ENCODE measurements around the gene VKORC1L1.
"Not testable (repeated sequence)": the region's sequence is repeated elsewhere in the genome, so short reads cannot be mapped to it uniquely, and the experiment has no call there.

VKORC1L1 gene

DNA sequence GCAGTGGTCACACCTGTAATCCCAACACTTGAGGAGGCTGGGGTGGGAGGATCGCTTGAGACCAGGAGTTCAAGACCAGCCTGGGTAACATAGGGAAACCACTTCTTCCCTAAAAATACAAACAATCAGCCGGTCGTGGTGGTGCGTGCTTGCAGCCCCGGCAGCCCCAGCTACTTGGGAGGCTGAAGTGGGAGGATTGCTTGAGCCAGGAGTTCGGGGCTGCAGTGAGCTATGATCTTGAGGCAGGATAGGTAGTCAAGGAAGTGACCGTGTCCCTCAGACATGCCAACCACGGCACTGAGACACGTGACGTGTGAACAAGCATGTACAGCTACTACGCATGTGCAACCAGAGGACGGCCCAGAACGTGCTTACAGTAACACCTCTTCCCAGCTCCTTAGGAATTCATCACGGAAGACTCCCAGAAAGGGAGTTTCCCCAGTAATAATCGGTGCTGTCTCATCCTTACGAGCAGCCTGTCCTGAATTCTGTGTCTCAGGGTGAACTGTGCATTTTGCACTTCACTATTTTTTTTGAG lies 103.9 kb downstream of the VKORC1L1 start:
- DNase-seq (ENCODE audit: low read depth in 2 of 2): no peak

DNA sequence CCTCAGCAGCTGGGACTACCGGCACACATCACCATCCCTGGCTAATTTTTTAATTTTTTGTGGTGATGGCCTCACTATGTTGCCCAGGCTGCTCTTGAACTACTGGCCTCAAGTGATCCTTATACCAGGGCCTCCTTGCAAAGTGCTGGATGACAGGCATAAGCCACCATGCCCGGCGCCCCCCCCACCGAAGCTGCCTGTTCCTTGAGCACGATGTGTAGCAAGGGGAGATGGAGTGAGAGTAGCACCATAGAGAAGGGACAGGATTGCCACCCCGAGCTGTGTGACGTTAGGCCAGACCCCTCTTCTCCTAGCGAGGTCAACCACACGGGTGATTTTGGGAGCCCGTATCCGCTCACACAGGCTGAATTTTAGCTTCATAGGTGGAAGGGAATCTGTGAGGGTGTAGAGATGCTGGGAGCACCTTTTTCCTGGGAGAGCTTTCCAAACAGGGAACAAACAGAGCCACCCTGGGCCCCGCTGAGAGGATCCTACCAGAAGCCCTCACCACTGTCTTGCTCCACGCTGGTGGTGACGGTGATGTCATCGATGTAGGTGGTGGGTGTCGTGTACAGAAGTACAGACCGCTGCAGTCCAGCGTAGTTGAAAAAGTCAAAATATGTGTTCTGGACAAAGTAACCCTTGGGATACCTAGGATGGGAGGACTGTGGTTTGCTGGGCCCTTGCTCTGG lies 106.2 kb downstream of the VKORC1L1 start:
- no peak for DNase-seq (ENCODE audit: low read depth in 2 of 2)

DNA sequence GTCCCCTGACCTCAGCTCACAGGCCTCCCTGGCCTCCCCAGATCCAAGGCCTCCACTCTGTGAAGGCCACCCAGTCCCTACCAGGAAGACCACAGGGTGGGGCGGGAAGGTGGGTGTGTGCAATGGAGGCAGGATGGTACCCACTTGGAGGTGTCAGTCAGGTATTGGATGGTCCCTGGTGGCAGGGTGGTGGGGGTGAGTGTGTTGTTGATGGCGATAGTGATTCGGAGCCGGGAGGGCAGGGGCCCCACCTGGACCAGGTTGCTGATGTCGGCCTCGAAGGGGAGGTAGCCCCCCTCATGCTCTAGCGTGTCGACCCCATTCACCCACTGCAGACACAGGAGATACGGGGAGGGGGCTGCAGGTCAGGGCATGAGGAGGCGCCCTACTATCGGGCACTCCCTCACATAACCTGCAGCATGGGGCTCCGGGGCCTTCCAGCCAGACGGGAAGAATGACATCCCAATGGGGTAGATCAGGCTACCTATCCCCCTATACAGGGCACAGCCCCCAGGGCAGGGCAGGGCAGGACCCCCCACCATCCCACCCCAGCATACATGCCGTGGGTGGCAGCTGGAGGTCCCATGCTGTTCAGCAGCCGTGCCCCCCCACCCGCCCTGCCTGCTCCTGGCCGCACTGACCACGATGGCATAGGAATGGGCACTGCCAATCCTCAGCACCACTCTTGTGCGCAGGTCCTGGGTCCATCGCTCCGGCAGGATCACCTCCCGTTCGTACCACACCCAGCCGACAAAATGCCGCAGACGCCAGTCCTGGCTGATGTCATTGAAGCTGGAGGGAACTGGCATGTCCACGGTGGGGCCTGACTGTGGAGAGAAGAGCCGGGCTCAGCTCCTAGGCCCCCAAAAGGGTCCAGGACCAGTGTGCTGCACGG lies 107.0 kb downstream of the VKORC1L1 start:
- no peak for DNase-seq (ENCODE audit: low read depth in 2 of 2)

DNA sequence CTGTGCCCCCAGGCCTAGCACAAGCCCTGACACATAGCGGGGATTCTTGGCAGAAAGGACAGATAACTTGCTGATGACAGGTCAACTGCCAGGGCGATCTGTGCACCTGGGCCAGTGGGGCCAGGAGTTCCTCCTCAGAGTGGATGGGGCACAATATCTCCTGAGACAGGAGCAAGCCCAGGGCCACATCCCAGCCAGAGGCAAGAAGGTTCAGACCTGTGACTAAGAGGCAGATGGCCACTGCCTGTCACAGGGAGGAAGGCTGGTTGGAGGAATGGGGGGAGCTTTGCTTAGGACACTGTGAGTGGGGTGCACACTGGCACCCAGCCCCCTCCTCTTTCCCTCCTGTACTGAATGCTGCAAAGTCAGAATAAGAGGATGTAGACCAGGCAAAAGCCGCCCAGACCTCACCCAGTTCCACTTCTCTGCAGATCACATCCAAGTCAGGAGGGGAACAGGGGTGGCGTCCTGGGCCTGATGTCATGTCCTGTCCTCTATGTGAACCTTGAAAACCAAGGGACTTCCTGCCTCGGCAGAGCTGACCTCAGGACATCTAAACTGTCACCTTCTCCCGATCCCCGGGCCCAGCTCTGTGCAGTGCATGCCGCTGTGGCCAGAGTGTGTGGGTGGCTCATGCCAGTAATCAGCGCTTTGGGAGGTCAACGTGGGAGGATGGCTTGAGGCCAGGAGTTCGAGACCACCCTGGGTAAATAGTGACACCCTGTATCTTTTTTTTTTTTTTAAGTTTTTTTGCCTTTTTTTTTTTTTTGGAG lies 107.8 kb downstream of the VKORC1L1 start:
- no peak for DNase-seq (ENCODE audit: low read depth in 2 of 2)

DNA sequence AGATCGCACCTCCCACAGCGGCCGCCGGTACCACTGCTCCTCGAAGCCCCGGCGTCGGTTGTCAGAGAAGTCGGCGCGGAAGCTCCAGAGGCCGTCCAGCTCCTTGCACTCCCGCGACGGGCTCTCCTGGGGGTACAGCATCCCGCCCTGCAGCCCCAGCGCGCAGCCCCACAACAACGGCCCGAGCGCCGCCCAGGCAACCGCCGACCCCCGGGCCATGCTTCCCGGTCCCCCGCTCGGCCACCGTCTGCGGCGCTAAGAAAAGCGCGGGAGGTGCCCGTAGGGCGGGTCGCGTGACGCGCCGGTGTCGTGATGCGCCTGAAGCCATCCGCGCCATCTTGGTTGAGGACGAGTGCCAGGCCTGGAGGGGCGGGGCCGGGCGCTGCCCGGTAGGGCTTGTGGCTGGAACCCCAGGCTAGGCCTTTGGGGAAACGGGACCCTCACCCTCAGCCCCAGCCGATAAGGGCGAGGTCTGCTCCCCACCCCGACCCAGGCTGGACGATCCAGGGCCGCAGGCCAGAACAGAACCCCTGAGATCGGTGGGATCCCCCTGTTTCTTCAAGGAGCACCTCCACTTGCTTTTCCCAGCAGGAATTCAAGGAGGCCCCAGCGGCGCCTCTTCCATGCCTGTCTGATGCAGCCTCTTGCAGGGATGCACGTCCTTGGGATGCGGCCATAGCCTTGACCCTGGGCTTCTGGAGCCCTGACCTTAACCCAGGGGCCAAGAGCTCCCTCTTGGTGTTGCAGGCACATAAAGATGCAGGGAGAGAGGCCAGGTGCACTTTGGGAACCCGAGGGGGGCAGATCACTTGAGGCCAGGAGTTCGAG lies 109.3 kb downstream of the VKORC1L1 start, which contains the start of gene GUSB:
Gene GUSB, minus strand, starts transcription at position 249 of the 828 bp plus-strand sequence. Its CDS starts 30 bp downstream, at position 219.
- peak; percentile 71 to 73 for DNase-seq (ENCODE audit: low read depth in 2 of 2)

DNA sequence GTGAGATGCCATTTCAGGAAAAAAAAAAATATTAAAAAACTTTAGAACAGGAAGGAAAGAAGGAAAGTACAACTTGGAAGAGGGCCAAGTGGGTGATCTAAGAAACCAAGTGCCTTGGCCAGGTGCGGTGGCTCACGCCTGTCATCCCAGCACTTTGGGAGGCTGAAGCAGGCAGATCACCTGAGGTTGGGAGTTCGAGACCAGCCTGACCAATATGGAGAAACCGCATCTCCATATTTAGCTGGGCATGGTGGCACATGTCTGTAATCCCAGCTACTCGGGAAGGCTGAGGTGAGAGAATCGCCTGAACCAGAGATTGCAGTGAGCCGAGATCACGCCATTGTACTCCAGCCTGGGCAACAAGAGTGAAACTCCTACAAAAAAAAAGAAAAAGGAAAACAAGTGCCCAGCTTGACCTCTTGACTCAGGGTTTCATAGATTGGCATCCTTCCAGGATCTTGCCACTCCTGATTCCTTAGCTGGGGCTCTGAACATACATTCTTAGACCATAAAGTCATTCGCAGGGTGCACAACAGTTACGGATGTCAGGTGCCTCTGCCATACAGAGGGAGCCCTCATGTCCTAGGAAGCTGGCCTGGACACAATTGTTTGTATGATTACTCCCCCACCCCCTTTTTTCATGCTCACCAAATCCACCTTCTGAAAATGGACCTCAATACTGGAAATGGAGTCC lies 111.2 kb downstream of the VKORC1L1 start:
- no peak for DNase-seq (ENCODE audit: low read depth in 2 of 2)

DNA sequence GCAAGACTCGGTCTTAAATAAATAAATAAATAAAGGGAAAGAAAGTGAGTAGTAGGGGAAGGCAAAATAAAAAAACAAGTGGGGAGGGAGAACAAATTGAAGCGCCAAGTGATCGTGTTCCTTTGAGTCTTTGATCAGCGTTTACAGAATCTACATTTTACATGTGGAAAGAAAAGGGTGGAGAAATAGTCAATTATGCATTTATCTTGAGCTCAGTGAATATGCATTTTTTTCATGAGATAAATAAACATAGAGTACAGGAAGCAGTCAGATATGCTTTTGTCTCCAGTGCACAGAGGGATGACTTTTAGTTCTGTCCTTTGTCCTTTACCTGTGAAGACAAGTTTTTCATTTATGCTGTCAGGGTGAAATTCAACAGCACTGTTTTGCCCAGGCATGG lies 115.2 kb downstream of the VKORC1L1 start:
- no peak for DNase-seq (ENCODE audit: low read depth in 2 of 2)

DNA sequence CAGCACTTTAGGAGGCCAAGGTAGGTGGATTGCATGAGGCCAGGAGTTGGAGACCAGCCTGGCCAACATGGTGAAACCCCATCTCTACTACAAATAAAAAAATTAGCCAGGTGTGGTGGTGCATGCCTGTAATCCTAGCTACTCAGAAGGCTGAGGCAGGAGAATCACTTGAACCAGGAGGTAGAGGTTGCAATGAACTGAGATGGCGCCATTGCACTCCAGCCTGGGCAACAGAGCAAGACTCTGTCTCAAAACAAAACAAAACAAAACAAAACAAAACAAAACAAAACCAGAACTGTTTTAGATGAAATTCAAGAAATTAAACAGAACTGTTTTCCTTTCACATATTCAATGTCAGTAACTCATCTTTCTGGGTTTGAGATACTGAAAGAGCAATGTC lies 115.6 kb downstream of the VKORC1L1 start:
- not testable (repeated sequence) for DNase-seq (ENCODE audit: low read depth in 2 of 2)

DNA sequence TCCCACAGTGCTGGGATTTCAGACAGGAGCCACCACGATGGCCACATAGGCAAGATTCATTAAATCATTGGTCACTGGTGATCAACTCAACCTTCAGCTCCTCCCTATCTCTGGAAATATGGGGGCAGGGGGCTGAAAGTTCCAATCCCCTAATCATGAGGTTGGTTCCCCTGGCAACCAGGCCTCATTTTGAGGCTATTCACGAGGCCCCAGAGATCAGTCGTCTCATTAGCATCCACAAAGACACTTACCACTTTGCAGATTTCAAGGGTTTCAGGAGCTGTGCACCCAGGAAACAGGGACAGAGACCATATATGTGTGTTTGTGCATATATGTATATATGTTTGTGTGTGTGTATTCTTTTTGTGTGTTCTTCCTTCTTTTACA lies 116.8 kb downstream of the VKORC1L1 start:
- no peak for DNase-seq (ENCODE audit: low read depth in 2 of 2)

DNA sequence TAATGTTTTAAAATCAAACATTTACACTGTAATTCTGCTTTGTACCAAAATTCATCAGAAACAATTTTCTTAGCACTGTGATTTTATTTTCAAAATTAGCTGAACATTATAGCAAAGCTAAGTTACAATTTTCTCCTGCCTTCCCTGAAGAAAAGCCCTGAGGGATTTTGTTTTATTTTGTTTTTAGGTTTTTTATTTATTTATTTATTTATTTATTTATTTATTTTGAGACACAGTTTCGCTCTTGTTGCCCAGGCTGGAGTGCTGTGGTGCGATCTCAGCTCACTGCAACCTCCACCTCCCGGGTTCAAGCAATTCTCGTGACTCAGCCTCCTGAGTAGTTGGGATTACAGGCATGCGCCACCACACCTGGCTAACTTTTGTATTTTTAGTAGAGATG lies 119.0 kb downstream of the VKORC1L1 start:
- not testable (repeated sequence) for DNase-seq (ENCODE audit: low read depth in 2 of 2)

DNA sequence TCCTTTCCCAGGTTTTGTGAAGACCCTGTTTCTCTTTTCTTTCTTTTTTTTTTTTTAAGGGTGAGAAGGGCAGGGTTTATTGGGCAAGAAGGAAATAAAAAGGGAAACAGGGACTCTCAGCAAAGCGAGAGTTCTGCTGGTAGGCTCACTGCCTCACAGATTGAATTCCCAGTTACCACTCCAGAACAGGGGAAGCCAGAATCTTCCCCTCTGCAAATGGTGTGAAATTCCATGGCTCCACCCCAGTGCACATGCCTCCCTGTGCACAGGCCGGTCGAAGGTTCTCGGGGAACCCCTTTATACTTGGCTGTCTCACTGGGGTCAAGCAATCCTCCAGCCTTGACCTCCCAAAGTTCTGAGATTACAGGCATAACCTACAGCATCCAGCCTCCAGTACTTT lies 119.7 kb downstream of the VKORC1L1 start:
- DNase-seq (ENCODE audit: low read depth in 2 of 2): no peak

DNA sequence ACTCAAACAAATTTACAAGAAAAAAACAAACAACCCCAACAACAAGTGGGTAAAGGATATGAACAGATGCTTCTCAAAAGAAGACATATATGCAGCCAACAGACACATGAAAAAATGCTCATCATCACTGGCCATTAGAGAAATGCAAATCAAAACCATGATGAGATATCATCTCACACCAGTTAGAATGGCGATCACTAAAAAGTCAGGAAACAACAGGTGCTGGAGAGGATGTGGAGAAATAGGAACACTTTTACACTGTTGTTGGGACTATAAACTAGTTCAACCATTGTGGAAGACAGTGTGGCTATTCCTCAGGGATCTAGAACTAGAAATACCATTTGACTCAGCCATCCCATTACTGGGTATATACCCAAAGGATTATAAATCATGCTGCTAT lies 122.1 kb downstream of the VKORC1L1 start:
- DNase-seq (ENCODE audit: low read depth in 2 of 2): not testable (repeated sequence)

DNA sequence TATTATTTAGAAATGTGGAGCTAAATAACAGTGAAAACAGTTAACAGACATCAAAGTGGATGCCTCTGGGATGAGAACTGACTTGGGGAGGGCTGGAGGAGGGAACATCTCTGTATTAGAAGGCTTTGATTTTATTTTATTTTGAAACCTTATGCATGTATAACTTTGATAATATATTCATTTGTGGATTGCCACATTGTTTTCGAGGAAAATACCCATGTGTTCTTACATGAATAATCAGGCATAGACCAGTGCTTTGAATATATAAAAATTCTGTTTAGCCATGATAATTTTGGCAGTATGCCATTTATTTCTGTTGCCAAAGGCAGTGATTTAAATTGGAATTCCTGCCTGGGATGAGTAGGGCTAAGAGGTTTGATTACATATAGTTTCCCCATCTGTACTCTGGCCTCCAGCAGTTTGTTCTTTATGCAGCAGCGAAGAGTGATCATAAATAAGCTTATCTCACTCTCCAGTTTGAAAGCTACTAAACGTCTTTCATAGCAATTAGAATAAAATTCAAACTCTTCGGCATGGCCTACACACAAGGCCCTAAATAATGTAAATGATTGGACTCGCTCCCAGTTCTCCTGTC lies 128.0 kb downstream of the VKORC1L1 start:
- not testable (repeated sequence) for DNase-seq (ENCODE audit: low read depth in 2 of 2)

DNA sequence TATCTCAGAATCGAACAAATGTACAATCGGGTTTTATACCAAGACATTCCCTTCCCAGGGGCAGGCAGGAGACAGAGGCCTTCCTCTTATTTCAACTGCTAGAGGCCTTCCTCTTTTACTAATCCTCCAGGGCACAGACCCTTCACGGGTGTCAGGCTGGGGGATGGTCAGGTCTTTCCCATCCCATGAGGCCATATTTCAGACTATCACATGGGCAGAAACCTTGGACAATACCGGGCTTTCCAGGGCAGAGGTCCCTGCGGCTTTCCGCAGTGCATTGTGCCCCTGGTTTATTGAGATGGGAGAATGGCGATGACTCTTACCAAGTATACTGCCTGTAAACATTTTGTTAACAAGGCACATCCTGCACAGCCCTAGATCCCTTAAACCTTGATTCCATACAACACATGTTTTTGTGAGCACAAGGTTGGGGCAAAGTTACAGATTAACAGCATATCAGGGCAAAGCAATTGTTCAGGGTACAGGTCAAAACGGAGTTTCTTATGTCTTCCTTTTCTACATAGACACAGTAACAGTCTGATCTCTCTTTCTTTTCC lies 132.3 kb downstream of the VKORC1L1 start:
- not testable (repeated sequence) for DNase-seq (ENCODE audit: low read depth in 2 of 2)

DNA sequence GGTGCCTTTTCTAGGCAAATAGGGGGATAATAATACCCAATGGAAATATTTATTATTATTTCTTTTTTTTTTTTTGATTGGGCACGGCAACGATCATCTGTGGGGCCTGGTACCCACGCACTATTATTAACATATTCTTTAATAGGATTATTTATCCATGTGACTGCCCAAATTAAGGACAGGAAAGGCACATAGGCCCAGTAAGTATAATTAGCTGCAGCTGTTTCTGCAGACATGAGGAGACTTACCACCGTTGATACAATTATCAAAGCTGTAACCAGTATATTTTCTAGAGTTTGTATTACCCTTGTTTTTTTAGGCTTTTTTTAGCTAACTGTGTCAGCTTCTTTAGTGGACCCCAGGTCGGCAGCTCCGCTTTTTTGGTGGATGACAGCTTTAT lies 134.4 kb downstream of the VKORC1L1 start:
- DNase-seq (ENCODE audit: low read depth in 2 of 2): no peak

Measured in fibroblast of skin of left quadriceps (primary cell).